ENCODE data around the gene SEC24C. TPM values are rescaled to one million over a fixed set of nuclear protein-coding genes. Genes with fewer than 3 reads are reported as not detected.

Gene SEC24C
- total RNA-seq, 1 donor from 2014 or later, result 75.5 TPM

- Mint-ChIP-seq H3K9me3 (no peaks in the 10 kb centered on the region), H3K4me1 (no peaks in the 10 kb centered on the region), H3K4me3 (no peak overlapping the region), H3K27me3 (ENCODE audit: low read depth) (no peaks in the 10 kb centered on the region), H3K36me3 (peaks cover 32% of the 10 kb centered on the region), H3K27ac (no peak overlapping the region)
- no peak for TF ChIP-seq CTCF (IDR thresholded peaks at IDR 0.05; ENCODE audit: unreplicated experiment)
- DNase-seq (ENCODE audit: low spot score in 2 of 2, unreplicated experiment in 2 of 2), result no peak
These were observed 57.0 kb downstream of the SEC24C start for GRCh38 chr10:73801253-73801590.

GRCh38 chr10:73802276-73802991 lies 58.3 kb downstream of the SEC24C start:
- H3K27ac Mint-ChIP-seq, result no peak overlapping the region
- TF ChIP-seq CTCF (IDR thresholded peaks at IDR 0.05; ENCODE audit: unreplicated experiment), result no peak
- no peaks in the 10 kb centered on the region for H3K27me3 Mint-ChIP-seq (ENCODE audit: low read depth)
- no peaks in the 10 kb centered on the region for H3K9me3 Mint-ChIP-seq
- no peak overlapping the region for H3K4me3 Mint-ChIP-seq
- peaks cover 36% of the 10 kb centered on the region for H3K36me3 Mint-ChIP-seq
- DNase-seq (ENCODE audit: low spot score in 2 of 2, unreplicated experiment in 2 of 2), result no peak
- no peaks in the 10 kb centered on the region for H3K4me1 Mint-ChIP-seq

- H3K27ac Mint-ChIP-seq, result no peak overlapping the region
- H3K36me3 Mint-ChIP-seq, result peaks cover 38% of the 10 kb centered on the region
- TF ChIP-seq CTCF (IDR thresholded peaks at IDR 0.05; ENCODE audit: unreplicated experiment), result no peak
- H3K4me1 Mint-ChIP-seq, result no peaks in the 10 kb centered on the region
- no peak overlapping the region for H3K4me3 Mint-ChIP-seq
- H3K27me3 Mint-ChIP-seq (ENCODE audit: low read depth), result no peaks in the 10 kb centered on the region
- DNase-seq (ENCODE audit: low spot score in 2 of 2, unreplicated experiment in 2 of 2), result no peak
- H3K9me3 Mint-ChIP-seq, result no peaks in the 10 kb centered on the region
These were observed 59.6 kb downstream of the SEC24C start for GRCh38 chr10:73803680-73804286.

- peaks cover 35% of the 10 kb centered on the region for H3K36me3 Mint-ChIP-seq
- no peak overlapping the region for H3K4me3 Mint-ChIP-seq
- H3K4me1 Mint-ChIP-seq, result peaks cover 4% of the 10 kb centered on the region
- no peaks in the 10 kb centered on the region for H3K9me3 Mint-ChIP-seq
- no peaks in the 10 kb centered on the region for H3K27me3 Mint-ChIP-seq (ENCODE audit: low read depth)
- DNase-seq (ENCODE audit: low spot score in 2 of 2, unreplicated experiment in 2 of 2), result no peak
- TF ChIP-seq CTCF (IDR thresholded peaks at IDR 0.05; ENCODE audit: unreplicated experiment), result no peak
- H3K27ac Mint-ChIP-seq, result no peak overlapping the region
These were observed 62.2 kb downstream of the SEC24C start for GRCh38 chr10:73806176-73806950.

GRCh38 chr10:73807471-73807870 lies 63.3 kb downstream of the SEC24C start:
- no peaks in the 10 kb centered on the region for H3K9me3 Mint-ChIP-seq
- H3K4me1 Mint-ChIP-seq, result peaks cover 4% of the 10 kb centered on the region
- no peak overlapping the region for H3K4me3 Mint-ChIP-seq
- H3K27ac Mint-ChIP-seq, result no peak overlapping the region
- TF ChIP-seq CTCF (IDR thresholded peaks at IDR 0.05; ENCODE audit: unreplicated experiment), result no peak
- H3K27me3 Mint-ChIP-seq (ENCODE audit: low read depth), result no peaks in the 10 kb centered on the region
- peaks cover 35% of the 10 kb centered on the region for H3K36me3 Mint-ChIP-seq
- DNase-seq (ENCODE audit: low spot score in 2 of 2, unreplicated experiment in 2 of 2), result no peak

All from mesothelial cell of epicardium (in vitro differentiated cells).